ENCODE measurements around the gene SLC44A2. TPM values are rescaled to one million over a fixed set of nuclear protein-coding genes. Genes with fewer than 3 reads are reported as not detected.

Gene SLC44A2
- total and polyA plus RNA-seq, 2 donors from 2014 or later: 150 to 345 TPM

DNA sequence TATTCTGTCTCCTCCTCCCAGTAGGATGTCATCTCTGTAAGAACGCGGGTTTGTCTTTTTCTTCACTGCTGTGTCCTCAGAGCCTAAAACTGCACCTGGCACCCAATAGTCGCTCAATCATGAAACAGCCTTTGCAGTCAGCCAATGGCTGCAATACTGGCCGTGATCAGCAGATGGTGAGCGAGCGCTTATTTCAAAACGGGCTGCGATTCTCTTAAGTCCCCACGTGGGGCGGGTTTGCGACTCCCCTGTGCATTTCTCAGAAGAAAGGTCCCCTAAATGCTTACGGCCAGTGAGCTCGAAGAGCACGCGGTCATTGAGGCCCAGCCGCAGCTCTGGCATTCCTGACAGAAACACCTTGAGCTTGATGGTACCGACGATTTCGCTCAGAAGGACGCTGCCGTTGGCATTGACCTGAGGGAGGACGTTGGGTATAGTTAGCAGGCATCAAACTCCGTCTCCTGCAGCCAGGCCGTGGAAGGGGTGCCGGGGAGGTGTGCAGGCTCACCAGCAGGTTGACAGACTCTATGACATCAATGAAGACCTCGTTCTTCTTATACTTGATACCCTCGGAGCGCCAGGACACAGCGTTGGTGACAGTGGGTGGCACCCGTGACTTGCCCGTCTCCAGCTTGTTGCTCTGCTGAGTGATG lies 44.2 kb upstream of the SLC44A2 start:
- FAIRE-seq (no peak), DNase-seq (peak; percentile 91 to 96 (median 92))
- intact Hi-C loops (cut with DNase I): loop anchor here (5.0 kb wide), 1 partner anchor 61 kb away; no protein-coding TSS in a partner anchor
- Histone ChIP-seq H3K27ac (ENCODE audit: low read depth in 2 of 2, low read length in 2 of 2) (no peak overlapping the region), H3K4me3 (ENCODE audit: low read length in 3 of 3) (peak overlapping the region in 2 of 3 donors; percentile 18 to 41), H3K36me3 (ENCODE audit: control insufficient read depth in 2 of 3, insufficient read depth in 3 of 3, low read length in 3 of 3) (no peaks in the 10 kb centered on the region), H3K9me3 (ENCODE audit: control insufficient read depth in 2 of 3, insufficient read depth in 1 of 3, low read length in 3 of 3) (no peaks in the 10 kb centered on the region), H3K9ac (ENCODE audit: low read length in 3 of 3) (peak overlapping the region in 1 of 3 donors; percentile 17), H3K27me3 (ENCODE audit: control insufficient read depth, insufficient read depth, low read length) (no peaks in the 10 kb centered on the region), H3K4me1 (ENCODE audit: control insufficient read depth in 2 of 3, insufficient read depth in 2 of 3, low read depth in 1 of 3, low read length in 3 of 3) (peaks cover 0 to 4% (median 3%) of the 10 kb centered on the region in 3 donors)
- TF ChIP-seq, protein P1, sequence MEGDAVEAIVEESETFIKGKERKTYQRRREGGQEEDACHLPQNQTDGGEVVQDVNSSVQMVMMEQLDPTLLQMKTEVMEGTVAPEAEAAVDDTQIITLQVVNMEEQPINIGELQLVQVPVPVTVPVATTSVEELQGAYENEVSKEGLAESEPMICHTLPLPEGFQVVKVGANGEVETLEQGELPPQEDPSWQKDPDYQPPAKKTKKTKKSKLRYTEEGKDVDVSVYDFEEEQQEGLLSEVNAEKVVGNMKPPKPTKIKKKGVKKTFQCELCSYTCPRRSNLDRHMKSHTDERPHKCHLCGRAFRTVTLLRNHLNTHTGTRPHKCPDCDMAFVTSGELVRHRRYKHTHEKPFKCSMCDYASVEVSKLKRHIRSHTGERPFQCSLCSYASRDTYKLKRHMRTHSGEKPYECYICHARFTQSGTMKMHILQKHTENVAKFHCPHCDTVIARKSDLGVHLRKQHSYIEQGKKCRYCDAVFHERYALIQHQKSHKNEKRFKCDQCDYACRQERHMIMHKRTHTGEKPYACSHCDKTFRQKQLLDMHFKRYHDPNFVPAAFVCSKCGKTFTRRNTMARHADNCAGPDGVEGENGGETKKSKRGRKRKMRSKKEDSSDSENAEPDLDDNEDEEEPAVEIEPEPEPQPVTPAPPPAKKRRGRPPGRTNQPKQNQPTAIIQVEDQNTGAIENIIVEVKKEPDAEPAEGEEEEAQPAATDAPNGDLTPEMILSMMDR (IDR thresholded peaks at IDR 0.05; ENCODE audit: borderline replicate concordance, extremely low read depth, insufficient read depth): peak; percentile 100

DNA sequence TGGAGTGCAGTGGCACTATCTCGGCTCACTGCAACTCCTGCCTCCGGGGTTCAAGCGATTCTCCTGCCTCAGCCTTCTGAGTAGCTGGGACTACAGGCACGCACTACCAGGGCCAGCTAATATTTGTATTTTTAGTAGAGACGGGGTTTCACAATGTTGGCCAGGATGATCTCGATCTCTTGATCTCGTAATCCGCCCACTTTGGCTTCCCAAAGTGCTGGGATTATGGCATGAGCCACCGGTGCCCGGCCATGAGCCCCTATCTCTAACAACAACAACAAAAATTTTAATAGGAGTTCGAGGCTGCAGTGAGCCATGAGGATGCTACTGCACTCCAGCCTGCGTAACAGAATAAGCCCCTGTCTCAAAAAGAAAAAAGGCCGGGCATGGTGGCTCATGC lies 43.3 kb upstream of the SLC44A2 start:
- H3K9ac ChIP-seq (ENCODE audit: low read length in 3 of 3): no peak overlapping the region
- no peaks in the 10 kb centered on the region for H3K9me3 ChIP-seq (ENCODE audit: control insufficient read depth in 2 of 3, insufficient read depth in 1 of 3, low read length in 3 of 3)
- no peaks in the 10 kb centered on the region for H3K36me3 ChIP-seq (ENCODE audit: control insufficient read depth in 2 of 3, insufficient read depth in 3 of 3, low read length in 3 of 3)
- FAIRE-seq (no peak), DNase-seq (no peak)
- TF ChIP-seq, protein P1 (IDR thresholded peaks at IDR 0.05; ENCODE audit: borderline replicate concordance, extremely low read depth, insufficient read depth): no peak
- H3K27ac ChIP-seq (ENCODE audit: low read depth in 2 of 2, low read length in 2 of 2): no peak overlapping the region
- no peak overlapping the region for H3K4me3 ChIP-seq (ENCODE audit: low read length in 3 of 3)
- H3K27me3 ChIP-seq (ENCODE audit: control insufficient read depth, insufficient read depth, low read length): no peaks in the 10 kb centered on the region
- peaks cover 0 to 4% (median 3%) of the 10 kb centered on the region in 3 donors for H3K4me1 ChIP-seq (ENCODE audit: control insufficient read depth in 2 of 3, insufficient read depth in 2 of 3, low read depth in 1 of 3, low read length in 3 of 3)
- intact Hi-C loops (cut with DNase I): loop anchor here (5.0 kb wide), 1 partner anchor 60 kb away; no protein-coding TSS in a partner anchor

DNA sequence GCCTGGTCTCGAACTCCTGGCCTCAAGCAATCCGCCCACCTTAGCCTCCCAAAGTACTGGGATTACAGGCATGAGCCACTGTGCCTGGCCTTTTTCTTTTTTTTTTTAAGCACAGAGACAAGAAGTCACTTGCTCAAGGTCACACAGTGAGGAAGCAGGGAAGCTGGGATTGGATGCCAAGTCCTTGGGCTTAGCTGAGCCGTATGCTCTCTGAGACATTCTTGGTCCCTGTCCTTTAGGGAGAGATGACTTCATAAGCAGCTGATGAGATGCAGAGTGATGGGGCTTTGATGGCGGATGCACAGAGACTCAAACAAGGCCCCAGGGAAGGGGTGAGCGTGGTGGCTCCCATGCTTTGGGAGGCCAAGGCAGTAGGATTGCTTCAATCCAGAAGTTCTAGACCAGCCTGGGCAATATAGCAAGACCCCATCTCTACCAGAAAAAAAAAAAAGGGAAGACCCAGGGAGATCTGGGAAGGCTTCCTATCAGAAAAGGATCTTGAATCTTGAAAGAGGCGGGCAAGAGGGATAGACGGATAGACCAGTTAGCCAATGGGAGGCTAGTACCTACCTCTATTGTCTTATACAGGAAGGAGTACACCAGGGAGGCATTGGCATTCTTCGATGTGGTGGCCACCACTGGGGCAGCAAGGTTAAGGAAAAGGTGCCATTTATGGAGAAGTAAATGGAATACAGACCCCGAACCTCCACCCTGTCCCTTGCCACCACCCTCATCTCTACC lies 42.1 kb upstream of the SLC44A2 start:
- Histone ChIP-seq H3K27me3 (ENCODE audit: control insufficient read depth, insufficient read depth, low read length) (peaks cover 3% of the 10 kb centered on the region), H3K27ac (ENCODE audit: low read depth in 2 of 2, low read length in 2 of 2) (no peak overlapping the region), H3K4me3 (ENCODE audit: low read length in 3 of 3) (no peak overlapping the region), H3K4me1 (ENCODE audit: control insufficient read depth in 2 of 3, insufficient read depth in 2 of 3, low read depth in 1 of 3, low read length in 3 of 3) (peaks cover 0 to 4% (median 3%) of the 10 kb centered on the region in 3 donors), H3K9me3 (ENCODE audit: control insufficient read depth in 2 of 3, insufficient read depth in 1 of 3, low read length in 3 of 3) (no peaks in the 10 kb centered on the region), H3K36me3 (ENCODE audit: control insufficient read depth in 2 of 3, insufficient read depth in 3 of 3, low read length in 3 of 3) (no peaks in the 10 kb centered on the region), H3K9ac (ENCODE audit: low read length in 3 of 3) (no peak overlapping the region)
- intact Hi-C loops (cut with DNase I): loop anchor here (5.0 kb wide), 1 partner anchor 59 kb away; no protein-coding TSS in a partner anchor
- TF ChIP-seq, protein P1 (IDR thresholded peaks at IDR 0.05; ENCODE audit: borderline replicate concordance, extremely low read depth, insufficient read depth): no peak
- DNase-seq: no peak
- no peak for FAIRE-seq

Measured in kidney (tissue), 14 donors.